Cardiac muscle cell (in vitro differentiated cells and primary cell): ENCODE measurements around the gene CFAP221. TPM values are rescaled to one million over a fixed set of nuclear protein-coding genes. Genes with fewer than 3 reads are reported as not detected.

ENCODE experiments used
- DNase-seq, 2 donors: peaks; one replicate each; pipeline versions ENCODE4 v3.0.0 to v3.0.0-alpha.2; 2010 to 2017; ENCODE audit warnings: low read depth in 1 of 2, low spot score in 1 of 2
- H3K27ac ChIP-seq: fragments of 200-600 bp; sonication (generic); 2 replicates; pipeline ENCODE4 v1.5.1; 2016
- H3K27me3 ChIP-seq: fragments of 200-600 bp; sonication (generic); 2 replicates; pipeline ENCODE4 v1.6.0; 2016; ENCODE audit warnings: control low read depth
- H3K36me3 ChIP-seq: fragments of 200-600 bp; sonication (generic); 2 replicates; pipeline ENCODE4 v1.5.1; 2016; ENCODE audit warnings: control low read depth
- H3K4me1 ChIP-seq: fragments of 200-600 bp; sonication (generic); 2 replicates; pipeline ENCODE4 v1.8.1; 2017; ENCODE audit warnings: low read depth, mild to moderate bottlenecking, mixed run types
- H3K4me3 ChIP-seq: fragments of 200-600 bp; sonication (generic); 2 replicates; pipeline ENCODE4 v1.5.1; 2016; ENCODE audit warnings: mild to moderate bottlenecking
- H3K9me3 ChIP-seq: fragments of 200-600 bp; sonication (generic); 2 replicates; pipeline ENCODE4 v1.5.1; 2017; ENCODE audit warnings: low read depth, mild to moderate bottlenecking, control low read depth
- CTCF ChIP-seq: IDR thresholded peaks from 2 replicates; pipeline ENCODE4 v1.5.1; 2012; ENCODE audit warnings: low read depth, mild to moderate bottlenecking, low read length
- polyA plus RNA-seq: library from polyadenylated mRNA; unstranded; fragments of >200 nt; fragmentation: Nextera tagmentation; extraction: Ambion mirVana; gene quantifications from 2 replicates; pipeline ENCODE4 v1.2.1, GENCODE V29; 2016
- total RNA-seq: library from RNA; depleted of rRNA; stranded (reverse); fragments of >200 nt; gene quantifications from 2 replicates; pipeline ENCODE4 v1.2.3, GENCODE V29; 2016

The CFAP221 gene
- total RNA-seq (11.0 and 12.9 TPM in 2 replicates), polyA plus RNA-seq (13.6 and 20.1 TPM in 2 replicates)

- Histone ChIP-seq H3K4me3 (peak within 1 kb of the TSS; percentile 65), H3K9me3 (no peaks in the 10 kb centered on the region), H3K27me3 (no peaks in the 10 kb centered on the region), H3K4me1 (peaks cover 36% of the 10 kb centered on the region), H3K27ac (peak within 1 kb of the TSS; percentile 99), H3K36me3 (no peaks in the 10 kb centered on the region)
- no peak for TF ChIP-seq CTCF
- peak; percentile 79 to 92 for DNase-seq
Observed at GRCh38 chr2:119544075-119544938, at the start of gene CFAP221. TSS of gene CFAP221 (plus strand) at chr2:119544449. CDS start at chr2:119546132, 1,683 bp downstream.

- H3K36me3 ChIP-seq: no peaks in the 10 kb centered on the region
- H3K4me3 ChIP-seq: no peak overlapping the region
- no peak overlapping the region for H3K27ac ChIP-seq
- no peaks in the 10 kb centered on the region for H3K9me3 ChIP-seq
- H3K4me1 ChIP-seq: peaks cover 5% of the 10 kb centered on the region
- DNase-seq: no peak
- H3K27me3 ChIP-seq: no peaks in the 10 kb centered on the region
- TF ChIP-seq CTCF: no peak
Observed at GRCh38 chr2:119495948-119496347, 48.3 kb upstream of the CFAP221 start.

GRCh38 chr2:119496682-119497081 lies 47.6 kb upstream of the CFAP221 start:
- DNase-seq: no peak
- H3K27me3 ChIP-seq: no peaks in the 10 kb centered on the region

GRCh38 chr2:119508756-119509155 lies 35.5 kb upstream of the CFAP221 start:
- no peaks in the 10 kb centered on the region for H3K9me3 ChIP-seq
- no peaks in the 10 kb centered on the region for H3K27me3 ChIP-seq
- no peak for TF ChIP-seq CTCF
- H3K4me3 ChIP-seq: no peak overlapping the region
- H3K36me3 ChIP-seq: no peaks in the 10 kb centered on the region
- no peaks in the 10 kb centered on the region for H3K4me1 ChIP-seq
- DNase-seq: no peak
- no peak overlapping the region for H3K27ac ChIP-seq

More at GRCh38 chr2:119496682-119497081, 47.6 kb upstream of the CFAP221 start:
- no peak overlapping the region for H3K4me3 ChIP-seq
- no peaks in the 10 kb centered on the region for H3K36me3 ChIP-seq
- no peaks in the 10 kb centered on the region for H3K9me3 ChIP-seq
- no peak overlapping the region for H3K27ac ChIP-seq
- peaks cover 4% of the 10 kb centered on the region for H3K4me1 ChIP-seq
- no peak for TF ChIP-seq CTCF

GRCh38 chr2:119511989-119512388 lies 32.3 kb upstream of the CFAP221 start:
- no peaks in the 10 kb centered on the region for H3K9me3 ChIP-seq
- TF ChIP-seq CTCF: no peak

More at GRCh38 chr2:119511989-119512388, 32.3 kb upstream of the CFAP221 start:
- H3K4me3 ChIP-seq: no peak overlapping the region
- H3K27me3 ChIP-seq: no peaks in the 10 kb centered on the region
- H3K4me1 ChIP-seq: no peaks in the 10 kb centered on the region
- H3K27ac ChIP-seq: no peak overlapping the region
- no peaks in the 10 kb centered on the region for H3K36me3 ChIP-seq
- DNase-seq: no peak
